Esophagus muscularis mucosa (tissue), 3 donors: ENCODE measurements around the gene BLOC1S3.

Experiments
- CTCF ChIP-seq, 3 experiments: fragments of 200-600 bp in 2 of 3; fragments of 450-650 bp in 1 of 3; sonication (generic) in 2 of 3; IDR thresholded peaks; one replicate each; pipeline ENCODE4 v1.5.1; 2017 to 2019; ENCODE audit warnings: antibody characterized with exemption in 3 of 3, mild to moderate bottlenecking in 2 of 3, moderate library complexity in 1 of 3
- POLR2A ChIP-seq: fragments of 450-650 bp; IDR thresholded peaks from one replicate; pipeline ENCODE4 v1.6.1; 2017; ENCODE audit warnings: antibody characterized with exemption, moderate library complexity, mild to moderate bottlenecking, low read depth

- no peak for TF ChIP-seq CTCF (IDR thresholded peaks at IDR 0.05)
- no peak for TF ChIP-seq POLR2A
These were observed 32.3 kb upstream of the BLOC1S3 start for GRCh38 chr19:45146251-45146650.
